Measurements from ENCODE around the gene SHISA9.

SHISA9 gene

GRCh38 chr16:13014476-13014875 is 113.1 kb downstream of the SHISA9 start:
- Histone ChIP-seq H3K79me2 (ENCODE audit: control insufficient read depth, insufficient read depth, low read length, poor library complexity) (no peaks in the 10 kb centered on the region), H3K18ac (ENCODE audit: low read length) (no peak overlapping the region), H3K23ac (ENCODE audit: low read length) (no peak overlapping the region), H2BK5ac (ENCODE audit: low read depth, low read length, poor library complexity) (no peak overlapping the region), H2BK12ac (ENCODE audit: low read length) (no peak overlapping the region), H4K12ac (ENCODE audit: low read depth, low read length) (no peak overlapping the region), H3K79me1 (ENCODE audit: low read length) (no peaks in the 10 kb centered on the region), H2AFZ (ENCODE audit: insufficient read depth, low read length, poor library complexity) (no peak overlapping the region), H3K27ac (ENCODE audit: low read depth, low read length) (no peak overlapping the region), H3K14ac (ENCODE audit: low read length) (no peak overlapping the region), H3K4me1 (ENCODE audit: control insufficient read depth in 1 of 2, insufficient read depth in 2 of 2, low read length in 2 of 2) (no peaks in the 10 kb centered on the region), H4K91ac (ENCODE audit: low read depth, low read length) (no peak overlapping the region), H3K9me3 (ENCODE audit: insufficient read depth, low read depth, low read length) (no peaks in the 10 kb centered on the region), H3K4me3 (ENCODE audit: low read depth, low read length) (no peak overlapping the region), H3K9ac (ENCODE audit: low read length) (no peak overlapping the region), H3K4ac (ENCODE audit: low read depth, low read length) (no peak overlapping the region), H3K27me3 (ENCODE audit: insufficient read depth, low read length) (no peaks in the 10 kb centered on the region), H2BK120ac (ENCODE audit: insufficient read depth, low read length, poor library complexity) (no peak overlapping the region), H3K4me2 (ENCODE audit: low read length) (no peak overlapping the region), H3K36me3 (ENCODE audit: control insufficient read depth in 1 of 2, insufficient read depth in 2 of 2, low read length in 2 of 2) (no peaks in the 10 kb centered on the region), H2AK5ac (ENCODE audit: low read length) (no peak overlapping the region), H4K8ac (ENCODE audit: low read depth, low read length) (no peak overlapping the region)
- no CpG with 5 or more reads among the region's 2 CpGs for WGBS (ENCODE audit: extremely low coverage, insufficient coverage, insufficient read length)
- DNase-seq = no peak

GRCh38 chr16:13018026-13018425 is 116.6 kb downstream of the SHISA9 start:
- H3K36me3 ChIP-seq (ENCODE audit: control insufficient read depth in 1 of 2, insufficient read depth in 2 of 2, low read length in 2 of 2) = no peaks in the 10 kb centered on the region
- H2AK5ac ChIP-seq (ENCODE audit: low read length) = no peak overlapping the region
- no CpG with 5 or more reads among the region's 5 CpGs for WGBS (ENCODE audit: extremely low coverage, insufficient coverage, insufficient read length)
- H2AFZ ChIP-seq (ENCODE audit: insufficient read depth, low read length, poor library complexity) = no peak overlapping the region
- DNase-seq = no peak
- H3K27me3 ChIP-seq (ENCODE audit: insufficient read depth, low read length) = no peaks in the 10 kb centered on the region
- no peaks in the 10 kb centered on the region for H3K79me1 ChIP-seq (ENCODE audit: low read length)
- H3K9ac ChIP-seq (ENCODE audit: low read length) = no peak overlapping the region
- no peak overlapping the region for H3K23ac ChIP-seq (ENCODE audit: low read length)
- H4K12ac ChIP-seq (ENCODE audit: low read depth, low read length) = no peak overlapping the region
- no peaks in the 10 kb centered on the region for H3K79me2 ChIP-seq (ENCODE audit: control insufficient read depth, insufficient read depth, low read length, poor library complexity)
- no peaks in the 10 kb centered on the region for H3K4me1 ChIP-seq (ENCODE audit: control insufficient read depth in 1 of 2, insufficient read depth in 2 of 2, low read length in 2 of 2)
- H2BK120ac ChIP-seq (ENCODE audit: insufficient read depth, low read length, poor library complexity) = no peak overlapping the region
- H2BK5ac ChIP-seq (ENCODE audit: low read depth, low read length, poor library complexity) = no peak overlapping the region
- no peak overlapping the region for H3K4me2 ChIP-seq (ENCODE audit: low read length)
- H3K4ac ChIP-seq (ENCODE audit: low read depth, low read length) = no peak overlapping the region
- no peak overlapping the region for H3K14ac ChIP-seq (ENCODE audit: low read length)
- H3K27ac ChIP-seq (ENCODE audit: low read depth, low read length) = no peak overlapping the region
- H4K8ac ChIP-seq (ENCODE audit: low read depth, low read length) = no peak overlapping the region
- H4K91ac ChIP-seq (ENCODE audit: low read depth, low read length) = no peak overlapping the region
- no peaks in the 10 kb centered on the region for H3K9me3 ChIP-seq (ENCODE audit: insufficient read depth, low read depth, low read length)
- H2BK12ac ChIP-seq (ENCODE audit: low read length) = no peak overlapping the region
- H3K18ac ChIP-seq (ENCODE audit: low read length) = no peak overlapping the region
- no peak overlapping the region for H3K4me3 ChIP-seq (ENCODE audit: low read depth, low read length)

DNA sequence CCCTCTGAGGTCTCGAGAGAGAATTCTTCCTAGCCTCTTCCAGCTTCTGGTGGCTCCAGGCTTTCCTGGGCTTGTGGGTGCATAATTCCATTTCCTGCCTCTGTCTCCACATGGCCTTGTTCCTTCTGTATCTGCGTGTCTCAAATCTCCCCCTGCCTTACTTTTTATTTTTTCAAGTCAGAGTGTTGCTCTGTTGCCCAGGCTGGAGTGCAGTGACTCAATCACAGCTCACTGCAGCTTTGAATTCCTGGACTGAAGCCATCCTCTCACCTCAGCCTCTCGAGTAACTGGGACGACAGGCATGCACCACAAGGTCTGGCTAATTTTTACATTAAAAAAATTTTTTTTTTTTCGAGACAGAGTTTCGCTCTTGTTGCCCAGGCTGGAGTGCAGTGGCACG is 120.6 kb downstream of the SHISA9 start:
- Histone ChIP-seq H2BK12ac (ENCODE audit: low read length) (no peak overlapping the region), H3K14ac (ENCODE audit: low read length) (no peak overlapping the region), H2AK5ac (ENCODE audit: low read length) (no peak overlapping the region), H3K18ac (ENCODE audit: low read length) (no peak overlapping the region), H3K4me1 (ENCODE audit: control insufficient read depth in 1 of 2, insufficient read depth in 2 of 2, low read length in 2 of 2) (no peaks in the 10 kb centered on the region), H3K4me3 (ENCODE audit: low read depth, low read length) (no peak overlapping the region), H3K27me3 (ENCODE audit: insufficient read depth, low read length) (no peaks in the 10 kb centered on the region), H4K12ac (ENCODE audit: low read depth, low read length) (no peak overlapping the region), H3K79me2 (ENCODE audit: control insufficient read depth, insufficient read depth, low read length, poor library complexity) (no peaks in the 10 kb centered on the region), H2BK120ac (ENCODE audit: insufficient read depth, low read length, poor library complexity) (no peak overlapping the region), H4K8ac (ENCODE audit: low read depth, low read length) (no peak overlapping the region), H3K36me3 (ENCODE audit: control insufficient read depth in 1 of 2, insufficient read depth in 2 of 2, low read length in 2 of 2) (no peaks in the 10 kb centered on the region), H2AFZ (ENCODE audit: insufficient read depth, low read length, poor library complexity) (no peak overlapping the region), H2BK5ac (ENCODE audit: low read depth, low read length, poor library complexity) (no peak overlapping the region), H3K4me2 (ENCODE audit: low read length) (no peak overlapping the region), H3K9me3 (ENCODE audit: insufficient read depth, low read depth, low read length) (no peaks in the 10 kb centered on the region), H3K79me1 (ENCODE audit: low read length) (no peaks in the 10 kb centered on the region), H3K27ac (ENCODE audit: low read depth, low read length) (no peak overlapping the region), H3K9ac (ENCODE audit: low read length) (no peak overlapping the region), H3K23ac (ENCODE audit: low read length) (no peak overlapping the region), H3K4ac (ENCODE audit: low read depth, low read length) (no peak overlapping the region), H4K91ac (ENCODE audit: low read depth, low read length) (no peak overlapping the region)
- no CpG with 5 or more reads among the region's 7 CpGs for whole genome bisulfite sequencing (ENCODE audit: extremely low coverage, insufficient coverage, insufficient read length)
- no peak for DNase-seq

DNA sequence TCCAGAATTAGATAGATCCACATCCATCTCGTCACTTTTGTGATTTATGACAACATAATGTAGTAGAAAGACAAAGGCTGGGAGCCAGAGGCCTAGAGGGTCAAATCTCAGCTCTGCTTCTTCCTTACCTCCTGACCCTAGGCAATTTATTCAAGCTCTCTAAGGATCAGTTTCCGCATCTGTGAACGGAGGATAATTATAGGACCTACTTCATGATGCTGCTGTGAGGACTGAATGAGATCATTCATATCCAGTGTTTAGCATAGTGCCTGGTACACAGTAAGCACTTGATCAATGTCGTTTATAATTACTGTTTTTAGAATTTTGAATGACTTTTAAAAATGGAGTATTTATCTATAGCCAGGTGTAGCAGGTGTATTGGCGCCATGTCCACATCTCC is 128.4 kb downstream of the SHISA9 start:
- Histone ChIP-seq H4K91ac (ENCODE audit: low read depth, low read length) (no peak overlapping the region), H2AK5ac (ENCODE audit: low read length) (no peak overlapping the region), H3K27ac (ENCODE audit: low read depth, low read length) (no peak overlapping the region), H2BK5ac (ENCODE audit: low read depth, low read length, poor library complexity) (no peak overlapping the region), H4K12ac (ENCODE audit: low read depth, low read length) (no peak overlapping the region), H3K4me3 (ENCODE audit: low read depth, low read length) (no peak overlapping the region), H3K4me1 (ENCODE audit: control insufficient read depth in 1 of 2, insufficient read depth in 2 of 2, low read length in 2 of 2) (no peaks in the 10 kb centered on the region), H3K18ac (ENCODE audit: low read length) (no peak overlapping the region), H3K4me2 (ENCODE audit: low read length) (no peak overlapping the region), H3K27me3 (ENCODE audit: insufficient read depth, low read length) (no peaks in the 10 kb centered on the region), H3K36me3 (ENCODE audit: control insufficient read depth in 1 of 2, insufficient read depth in 2 of 2, low read length in 2 of 2) (no peaks in the 10 kb centered on the region), H2AFZ (ENCODE audit: insufficient read depth, low read length, poor library complexity) (no peak overlapping the region), H3K23ac (ENCODE audit: low read length) (no peak overlapping the region), H3K79me1 (ENCODE audit: low read length) (no peaks in the 10 kb centered on the region), H2BK120ac (ENCODE audit: insufficient read depth, low read length, poor library complexity) (no peak overlapping the region), H3K14ac (ENCODE audit: low read length) (no peak overlapping the region), H3K79me2 (ENCODE audit: control insufficient read depth, insufficient read depth, low read length, poor library complexity) (no peaks in the 10 kb centered on the region), H3K4ac (ENCODE audit: low read depth, low read length) (no peak overlapping the region), H3K9ac (ENCODE audit: low read length) (peak overlapping the region; percentile 30), H3K9me3 (ENCODE audit: insufficient read depth, low read depth, low read length) (no peaks in the 10 kb centered on the region), H4K8ac (ENCODE audit: low read depth, low read length) (no peak overlapping the region), H2BK12ac (ENCODE audit: low read length) (no peak overlapping the region)
- DNase-seq = no peak
- WGBS (ENCODE audit: extremely low coverage, insufficient coverage, insufficient read length) = no CpG with 5 or more reads among the region's 5 CpGs

Measured in trophoblast cell (in vitro differentiated cells and primary cell).